Measurements from ENCODE around the gene CPOX.
"Not testable (repeated sequence)": the region's sequence is repeated elsewhere in the genome, so short reads cannot be mapped to it uniquely, and the experiment has no call there.

CPOX gene

GRCh38 chr3:98561727-98562521, 31.5 kb downstream of the CPOX start:
- DNase-seq (ENCODE audit: low read depth, low spot score): no peak

DNA sequence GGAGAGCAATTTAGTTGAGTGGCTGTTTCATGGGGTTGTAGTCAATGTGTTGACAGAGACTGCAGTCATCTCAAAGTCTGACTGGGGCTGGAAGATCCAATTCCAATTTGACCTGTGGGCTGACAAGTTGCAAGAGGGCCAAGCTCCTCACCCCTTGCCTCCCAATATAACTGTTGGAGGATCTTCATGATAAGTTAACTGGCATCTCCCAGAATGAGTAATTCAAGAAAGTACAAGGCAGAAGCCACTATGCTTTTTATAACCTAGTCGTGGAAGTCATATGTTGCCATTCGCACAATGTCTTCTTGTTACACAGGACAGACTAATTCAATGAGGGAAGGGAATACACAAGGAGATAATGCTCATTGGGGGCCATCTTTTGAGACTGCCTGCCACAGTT, 32.5 kb downstream of the CPOX start:
- no peak for DNase-seq (ENCODE audit: low read depth, low spot score)

GRCh38 chr3:98559769-98560168, 33.6 kb downstream of the CPOX start:
- DNase-seq (ENCODE audit: low read depth, low spot score): not testable (repeated sequence)

- DNase-seq (ENCODE audit: low read depth, low spot score): no peak
Observed at GRCh38 chr3:98558100-98558827, 35.1 kb downstream of the CPOX start.

GRCh38 chr3:98557324-98558010, 35.9 kb downstream of the CPOX start:
- DNase-seq (ENCODE audit: low read depth, low spot score): no peak

DNA sequence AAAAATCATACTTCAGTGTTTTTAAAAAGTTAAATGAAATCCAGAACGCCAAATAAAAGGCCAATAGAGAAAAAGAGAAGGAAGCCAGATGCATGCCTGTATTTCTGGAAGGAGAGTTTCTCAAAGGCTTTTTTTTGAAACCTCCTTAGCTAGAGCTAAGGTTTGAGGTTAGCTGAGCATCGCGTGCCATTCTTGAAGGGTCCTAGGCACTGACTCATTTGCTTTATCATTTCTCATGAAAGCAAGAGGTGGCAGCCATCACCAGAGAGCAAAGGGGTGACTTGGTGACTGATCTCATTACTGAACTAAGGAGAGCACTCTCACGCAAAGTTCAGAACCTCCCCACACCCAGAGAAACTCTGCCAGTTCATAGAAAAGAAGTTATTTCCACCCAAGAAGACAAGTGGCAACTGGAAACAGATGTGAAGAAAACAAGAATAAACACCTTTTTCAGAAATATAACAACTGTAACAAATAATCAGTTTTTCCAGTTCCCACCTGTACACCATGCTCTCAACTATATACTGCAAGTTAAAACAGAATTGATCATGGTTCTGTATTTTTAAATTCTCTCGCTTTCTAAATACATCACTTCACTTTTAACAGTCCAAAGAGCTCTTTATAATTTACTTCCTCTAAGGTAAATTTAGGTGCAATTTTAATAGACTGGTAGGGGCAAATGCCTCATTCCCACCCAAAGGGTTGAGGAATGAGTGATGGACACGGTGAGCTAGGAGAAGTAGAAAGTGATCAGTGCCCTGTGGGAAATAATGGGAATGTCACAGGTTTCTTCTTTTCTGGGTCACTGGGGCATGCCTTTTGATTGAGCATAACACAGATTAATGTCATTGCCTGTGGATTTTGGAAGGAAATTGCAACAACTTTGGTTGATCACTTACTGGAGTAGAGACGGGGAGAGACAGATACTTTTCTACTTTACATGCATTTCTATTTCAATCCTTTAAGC, 37.0 kb downstream of the CPOX start:
- DNase-seq (ENCODE audit: low read depth, low spot score): no peak

- DNase-seq (ENCODE audit: low read depth, low spot score): no peak
Observed at GRCh38 chr3:98555025-98555379, 38.4 kb downstream of the CPOX start.

GRCh38 chr3:98554580-98554979, 38.8 kb downstream of the CPOX start:
- no peak for DNase-seq (ENCODE audit: low read depth, low spot score)

DNA sequence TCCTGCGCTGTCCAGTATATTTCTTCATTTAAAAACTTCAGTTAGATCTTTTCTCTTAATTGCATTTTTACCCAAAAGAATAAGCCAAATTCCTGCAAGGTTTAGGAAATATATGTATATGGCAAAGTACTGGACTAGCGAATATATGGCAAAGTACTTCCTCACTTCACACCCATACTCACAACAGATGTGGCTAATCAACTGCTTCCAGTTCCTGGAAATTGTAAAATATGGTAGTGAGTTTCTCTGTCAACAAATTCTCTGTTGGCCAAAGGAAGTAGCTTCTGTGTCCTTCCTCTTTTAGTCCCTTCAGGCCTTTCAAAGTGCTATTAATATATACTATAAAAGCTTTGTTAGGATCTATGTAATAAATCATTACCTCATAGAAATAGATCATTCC, 39.7 kb downstream of the CPOX start:
- DNase-seq (ENCODE audit: low read depth, low spot score): no peak

GRCh38 chr3:98553021-98553563, 40.3 kb downstream of the CPOX start:
- DNase-seq (ENCODE audit: low read depth, low spot score): no peak

- DNase-seq (ENCODE audit: low read depth, low spot score): no peak
Observed at GRCh38 chr3:98552232-98553020, 41.0 kb downstream of the CPOX start.

DNA sequence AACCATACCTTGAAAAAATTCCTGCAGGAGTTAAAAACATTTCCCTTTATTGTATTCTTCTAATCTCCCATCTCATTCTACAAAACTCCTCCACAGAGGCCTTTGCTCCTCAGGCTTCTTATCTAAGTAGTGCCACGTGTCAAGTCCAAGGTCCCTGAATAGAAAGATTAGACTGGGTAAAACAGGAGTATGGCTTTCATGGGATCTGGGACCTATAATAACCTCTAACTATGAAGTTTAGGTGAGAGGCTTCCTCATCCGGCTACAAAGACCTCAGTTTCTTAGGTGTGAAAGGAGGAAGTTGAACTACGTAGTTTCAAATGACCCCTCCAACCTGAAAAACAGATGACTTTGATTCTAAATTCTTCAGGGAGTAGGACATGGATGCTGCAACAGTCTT, 41.7 kb downstream of the CPOX start:
- no peak for DNase-seq (ENCODE audit: low read depth, low spot score)

GRCh38 chr3:98551236-98551635, 42.2 kb downstream of the CPOX start:
- DNase-seq (ENCODE audit: low read depth, low spot score): no peak

DNA sequence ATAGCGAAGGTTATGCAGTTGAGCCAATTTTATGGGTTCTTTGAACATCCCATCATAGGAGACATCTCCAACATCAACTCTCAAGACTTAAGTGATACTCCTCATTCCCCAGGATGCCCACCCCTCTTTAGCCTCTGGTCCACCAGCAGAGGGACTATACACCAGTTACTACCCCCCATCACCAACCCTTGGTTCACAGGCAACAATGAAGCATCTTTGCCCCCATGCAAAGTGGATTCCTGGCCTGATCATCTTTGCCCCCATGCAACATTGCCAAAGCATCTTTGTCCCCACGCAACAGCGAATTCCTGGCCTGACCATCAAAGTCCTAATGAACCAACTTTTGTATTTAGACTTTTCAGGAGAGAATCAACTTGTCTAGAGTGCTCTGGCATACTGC, 42.6 kb downstream of the CPOX start:
- DNase-seq (ENCODE audit: low read depth, low spot score): no peak

GRCh38 chr3:98548544-98548943, 44.9 kb downstream of the CPOX start:
- DNase-seq (ENCODE audit: low read depth, low spot score): no peak

DNA sequence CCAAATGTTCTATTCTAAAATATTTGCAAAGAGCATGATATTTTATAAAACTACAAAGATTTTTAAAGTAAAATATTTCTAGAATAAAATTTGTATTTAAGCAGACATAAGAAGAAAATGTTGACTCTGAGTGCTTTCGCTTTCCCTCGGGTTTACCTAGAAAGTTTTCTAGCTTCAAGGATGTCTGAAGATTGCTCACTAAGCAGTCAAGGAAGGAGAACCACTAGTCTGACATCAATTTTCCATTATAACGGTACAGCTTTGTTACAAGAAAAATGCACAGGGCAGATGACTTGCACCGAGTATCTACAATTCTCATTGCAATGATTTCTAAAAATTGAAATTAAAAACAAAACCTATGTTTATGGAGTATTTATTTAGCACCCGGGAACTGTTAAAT, 47.5 kb downstream of the CPOX start:
- no peak for DNase-seq (ENCODE audit: low read depth, low spot score)

GRCh38 chr3:98542623-98543022, 50.8 kb downstream of the CPOX start:
- no peak for DNase-seq (ENCODE audit: low read depth, low spot score)

DNA sequence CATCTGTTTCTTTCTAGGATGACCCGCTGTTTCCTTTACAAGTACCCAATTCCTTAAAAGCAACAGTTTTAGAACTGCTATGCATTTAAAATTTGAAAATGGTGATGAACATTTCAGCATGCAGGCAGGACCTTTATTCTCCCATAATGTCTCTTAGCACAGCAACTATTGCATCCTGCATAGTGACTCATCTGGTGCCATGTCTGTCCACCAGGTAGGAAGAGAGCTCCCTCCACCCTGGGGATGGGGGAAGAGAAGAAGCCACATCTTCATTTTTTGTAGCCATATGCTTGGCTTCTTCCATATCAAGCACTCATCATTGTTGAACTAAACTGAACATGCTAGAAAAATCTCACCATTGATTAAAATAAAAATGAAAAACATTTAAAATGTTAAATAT, 51.7 kb downstream of the CPOX start:
- DNase-seq (ENCODE audit: low read depth, low spot score): no peak

DNA sequence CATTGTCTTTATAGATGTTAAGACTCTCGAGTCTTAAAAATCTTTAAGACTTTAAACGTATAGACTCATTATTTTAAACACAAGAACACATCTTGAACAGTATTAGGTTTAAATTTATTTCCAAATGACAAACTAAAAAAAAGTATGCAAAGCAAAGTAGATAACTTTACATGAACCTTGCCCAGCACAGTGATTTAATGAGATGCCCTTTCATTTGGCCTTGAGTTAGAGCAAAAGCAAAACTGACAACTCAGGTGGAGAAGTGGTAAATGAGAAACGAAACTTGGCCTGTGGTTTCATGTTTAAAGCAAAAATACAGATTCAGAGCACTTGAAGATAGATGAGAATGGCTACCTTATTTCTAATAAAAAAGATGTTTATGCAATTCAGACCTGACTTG, 53.1 kb downstream of the CPOX start:
- DNase-seq (ENCODE audit: low read depth, low spot score): no peak

DNA sequence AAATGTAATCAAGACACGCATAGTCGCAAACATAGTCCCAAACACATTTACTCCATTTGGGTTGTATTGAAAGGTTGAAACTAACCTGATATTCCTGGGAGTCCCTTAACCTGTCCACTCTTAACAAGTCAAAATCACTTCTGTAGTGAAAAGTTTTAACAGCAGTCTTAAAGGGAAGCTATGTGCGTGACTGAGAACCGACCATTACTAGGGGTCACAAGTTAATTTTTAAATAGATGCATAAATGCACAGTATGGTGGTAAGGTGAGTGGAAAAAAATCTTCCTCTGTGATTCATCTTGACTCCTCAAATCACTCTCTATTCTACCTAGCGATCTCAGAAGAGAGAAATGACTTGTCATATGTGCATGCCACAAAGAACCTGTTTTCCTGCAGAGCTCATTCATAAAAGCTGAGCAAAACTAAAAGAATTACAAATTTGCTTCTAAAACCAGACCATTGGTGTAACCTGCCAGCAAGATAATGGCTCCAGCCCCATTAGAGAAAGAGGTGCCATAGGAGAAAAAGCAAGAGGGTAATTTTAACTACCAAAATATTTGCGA, 56.9 kb downstream of the CPOX start:
- no peak for DNase-seq (ENCODE audit: low read depth, low spot score)

Data from brain pericyte (primary cell).